Mononuclear cell (primary cell): ENCODE data around the gene RAB10. TPM values are rescaled to one million over a fixed set of nuclear protein-coding genes. Genes with fewer than 3 reads are reported as not detected.

ENCODE experiments used
- H3K27me3 ChIP-seq: 2 replicates; pipeline ENCODE4 v1.6.0; 2011; ENCODE audit warnings: low read length, control low read depth; ENCODE audit not compliant: insufficient read depth
- H3K4me1 ChIP-seq: 2 replicates; pipeline ENCODE4 v1.5.1; 2011; ENCODE audit warnings: mild to moderate bottlenecking, low read length, control low read depth; ENCODE audit not compliant: insufficient read depth
- H3K4me3 ChIP-seq: 2 replicates; pipeline ENCODE4 v1.5.1; 2011; ENCODE audit warnings: mild to moderate bottlenecking, low read length, moderate library complexity
- H3K9me3 ChIP-seq: 2 replicates; pipeline ENCODE4 v1.5.1; 2011; ENCODE audit warnings: low read depth, mild to moderate bottlenecking, control low read depth, low read length
- total RNA-seq: library from RNA; depleted of rRNA; stranded (reverse); fragments of >200 nt; gene quantifications from one replicate; pipeline ENCODE4 v1.2.3, GENCODE V29; 2012

RAB10 gene
- total RNA-seq, 1 donor: 24.5 TPM

GRCh38 chr2:26178246-26178645, 144.4 kb downstream of the RAB10 start:
- peaks cover 23% of the 10 kb centered on the region for H3K27me3 ChIP-seq

GRCh38 chr2:26178746-26179436, 145.0 kb downstream of the RAB10 start:
- H3K4me3 ChIP-seq: peak overlapping the region; percentile 30
- H3K27me3 ChIP-seq: peaks cover 20% of the 10 kb centered on the region
- H3K4me1 ChIP-seq: peaks cover 8% of the 10 kb centered on the region
- no peaks in the 10 kb centered on the region for H3K9me3 ChIP-seq

More at GRCh38 chr2:26178246-26178645, 144.4 kb downstream of the RAB10 start:
- Histone ChIP-seq H3K9me3 (no peaks in the 10 kb centered on the region), H3K4me3 (no peak overlapping the region), H3K4me1 (peaks cover 8% of the 10 kb centered on the region)

GRCh38 chr2:26179446-26179913, 145.6 kb downstream of the RAB10 start:
- Histone ChIP-seq H3K4me1 (peaks cover 14% of the 10 kb centered on the region), H3K4me3 (no peak overlapping the region), H3K27me3 (peaks cover 14% of the 10 kb centered on the region), H3K9me3 (no peaks in the 10 kb centered on the region)

- Histone ChIP-seq H3K27me3 (peaks cover 8% of the 10 kb centered on the region), H3K4me1 (peaks cover 27% of the 10 kb centered on the region), H3K4me3 (no peak overlapping the region), H3K9me3 (no peaks in the 10 kb centered on the region)
Observed at GRCh38 chr2:26182441-26182840, 148.6 kb downstream of the RAB10 start.

- Histone ChIP-seq H3K4me1 (peaks cover 27% of the 10 kb centered on the region), H3K27me3 (peaks cover 8% of the 10 kb centered on the region), H3K9me3 (no peaks in the 10 kb centered on the region), H3K4me3 (no peak overlapping the region)
Observed at GRCh38 chr2:26182887-26183630, 149.2 kb downstream of the RAB10 start.

- peaks cover 24% of the 10 kb centered on the region for H3K4me1 ChIP-seq
- no peak overlapping the region for H3K4me3 ChIP-seq
- H3K9me3 ChIP-seq: no peaks in the 10 kb centered on the region
- H3K27me3 ChIP-seq: peaks cover 7% of the 10 kb centered on the region
Observed at GRCh38 chr2:26184121-26184520, 150.2 kb downstream of the RAB10 start.

- Histone ChIP-seq H3K4me1 (peaks cover 19% of the 10 kb centered on the region), H3K9me3 (no peaks in the 10 kb centered on the region), H3K27me3 (peaks cover 3% of the 10 kb centered on the region), H3K4me3 (peak overlapping the region; percentile 44)
Observed at GRCh38 chr2:26184555-26185303, 150.8 kb downstream of the RAB10 start.

- Histone ChIP-seq H3K9me3 (no peaks in the 10 kb centered on the region), H3K4me1 (peaks cover 19% of the 10 kb centered on the region), H3K27me3 (no peaks in the 10 kb centered on the region), H3K4me3 (peak overlapping the region; percentile 44)
Observed at GRCh38 chr2:26185304-26185928, 151.5 kb downstream of the RAB10 start.

GRCh38 chr2:26185954-26186770, 152.3 kb downstream of the RAB10 start:
- H3K4me3 ChIP-seq: no peak overlapping the region
- H3K9me3 ChIP-seq: no peaks in the 10 kb centered on the region
- no peaks in the 10 kb centered on the region for H3K27me3 ChIP-seq
- peaks cover 19% of the 10 kb centered on the region for H3K4me1 ChIP-seq

Other genes starting within 250 kb of the RAB10 start
- gene ASXL2, start 155.6 kb upstream of the RAB10 start, total RNA-seq: 4.4 TPM
- gene KIF3C, start 51.6 kb upstream of the RAB10 start, total RNA-seq: 1.7 TPM
- 1.0 TPM for gene GAREM2, start 139.0 kb downstream of the RAB10 start, total RNA-seq
- 116 TPM for gene HADHA, start 210.5 kb downstream of the RAB10 start, total RNA-seq
- 60.0 TPM for gene HADHB, start 210.9 kb downstream of the RAB10 start, total RNA-seq